Liver (tissue), 3 donors: Measurements from ENCODE around the gene GIGYF1.

ENCODE experiments used
- FOXA1 ChIP-seq: IDR thresholded peaks from 2 replicates; pipeline ENCODE4 v1.6.1; 2016; ENCODE audit warnings: antibody characterized with exemption
- NR2F2 ChIP-seq: IDR thresholded peaks from 2 replicates; pipeline ENCODE4 v1.6.1; 2016; ENCODE audit warnings: antibody characterized with exemption
- RXRA ChIP-seq, 2 donors: IDR thresholded peaks; 2 replicates each; pipeline ENCODE4 v1.6.1; 2017 to 2018; ENCODE audit warnings: antibody characterized with exemption in 2 of 2, mild to moderate bottlenecking in 1 of 2
- YY1 ChIP-seq: IDR thresholded peaks from 2 replicates; pipeline ENCODE4 v1.6.1; 2016; ENCODE audit warnings: antibody characterized with exemption, mild to moderate bottlenecking
- TF ChIP-seq, protein P1 (sequence below): fragments of 150-350 bp; IDR thresholded peaks from 2 replicates; pipeline ENCODE4 v1.5.1; 2017; ENCODE audit warnings: improper control_type of control experiment, low read depth, low read length; ENCODE audit not compliant: missing input control
- TF ChIP-seq, protein P2 (sequence below): IDR thresholded peaks from 2 replicates; pipeline ENCODE4 v1.6.1; 2016; ENCODE audit warnings: antibody characterized with exemption
- TF ChIP-seq, protein P3 (sequence below): IDR thresholded peaks from 2 replicates; pipeline ENCODE4 v1.6.1; 2016; ENCODE audit warnings: antibody characterized with exemption, mild to moderate bottlenecking
- donor health status: healthy.
- donor health status: healthy.

- TF ChIP-seq, protein P1, sequence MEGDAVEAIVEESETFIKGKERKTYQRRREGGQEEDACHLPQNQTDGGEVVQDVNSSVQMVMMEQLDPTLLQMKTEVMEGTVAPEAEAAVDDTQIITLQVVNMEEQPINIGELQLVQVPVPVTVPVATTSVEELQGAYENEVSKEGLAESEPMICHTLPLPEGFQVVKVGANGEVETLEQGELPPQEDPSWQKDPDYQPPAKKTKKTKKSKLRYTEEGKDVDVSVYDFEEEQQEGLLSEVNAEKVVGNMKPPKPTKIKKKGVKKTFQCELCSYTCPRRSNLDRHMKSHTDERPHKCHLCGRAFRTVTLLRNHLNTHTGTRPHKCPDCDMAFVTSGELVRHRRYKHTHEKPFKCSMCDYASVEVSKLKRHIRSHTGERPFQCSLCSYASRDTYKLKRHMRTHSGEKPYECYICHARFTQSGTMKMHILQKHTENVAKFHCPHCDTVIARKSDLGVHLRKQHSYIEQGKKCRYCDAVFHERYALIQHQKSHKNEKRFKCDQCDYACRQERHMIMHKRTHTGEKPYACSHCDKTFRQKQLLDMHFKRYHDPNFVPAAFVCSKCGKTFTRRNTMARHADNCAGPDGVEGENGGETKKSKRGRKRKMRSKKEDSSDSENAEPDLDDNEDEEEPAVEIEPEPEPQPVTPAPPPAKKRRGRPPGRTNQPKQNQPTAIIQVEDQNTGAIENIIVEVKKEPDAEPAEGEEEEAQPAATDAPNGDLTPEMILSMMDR: no peak
- TF ChIP-seq YY1: no peak
- TF ChIP-seq, protein P2, sequence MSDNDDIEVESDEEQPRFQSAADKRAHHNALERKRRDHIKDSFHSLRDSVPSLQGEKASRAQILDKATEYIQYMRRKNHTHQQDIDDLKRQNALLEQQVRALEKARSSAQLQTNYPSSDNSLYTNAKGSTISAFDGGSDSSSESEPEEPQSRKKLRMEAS: no peak
- no peak for TF ChIP-seq RXRA (IDR thresholded peaks at IDR 0.05)
- TF ChIP-seq, protein P3, sequence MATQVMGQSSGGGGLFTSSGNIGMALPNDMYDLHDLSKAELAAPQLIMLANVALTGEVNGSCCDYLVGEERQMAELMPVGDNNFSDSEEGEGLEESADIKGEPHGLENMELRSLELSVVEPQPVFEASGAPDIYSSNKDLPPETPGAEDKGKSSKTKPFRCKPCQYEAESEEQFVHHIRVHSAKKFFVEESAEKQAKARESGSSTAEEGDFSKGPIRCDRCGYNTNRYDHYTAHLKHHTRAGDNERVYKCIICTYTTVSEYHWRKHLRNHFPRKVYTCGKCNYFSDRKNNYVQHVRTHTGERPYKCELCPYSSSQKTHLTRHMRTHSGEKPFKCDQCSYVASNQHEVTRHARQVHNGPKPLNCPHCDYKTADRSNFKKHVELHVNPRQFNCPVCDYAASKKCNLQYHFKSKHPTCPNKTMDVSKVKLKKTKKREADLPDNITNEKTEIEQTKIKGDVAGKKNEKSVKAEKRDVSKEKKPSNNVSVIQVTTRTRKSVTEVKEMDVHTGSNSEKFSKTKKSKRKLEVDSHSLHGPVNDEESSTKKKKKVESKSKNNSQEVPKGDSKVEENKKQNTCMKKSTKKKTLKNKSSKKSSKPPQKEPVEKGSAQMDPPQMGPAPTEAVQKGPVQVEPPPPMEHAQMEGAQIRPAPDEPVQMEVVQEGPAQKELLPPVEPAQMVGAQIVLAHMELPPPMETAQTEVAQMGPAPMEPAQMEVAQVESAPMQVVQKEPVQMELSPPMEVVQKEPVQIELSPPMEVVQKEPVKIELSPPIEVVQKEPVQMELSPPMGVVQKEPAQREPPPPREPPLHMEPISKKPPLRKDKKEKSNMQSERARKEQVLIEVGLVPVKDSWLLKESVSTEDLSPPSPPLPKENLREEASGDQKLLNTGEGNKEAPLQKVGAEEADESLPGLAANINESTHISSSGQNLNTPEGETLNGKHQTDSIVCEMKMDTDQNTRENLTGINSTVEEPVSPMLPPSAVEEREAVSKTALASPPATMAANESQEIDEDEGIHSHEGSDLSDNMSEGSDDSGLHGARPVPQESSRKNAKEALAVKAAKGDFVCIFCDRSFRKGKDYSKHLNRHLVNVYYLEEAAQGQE: no peak
- TF ChIP-seq NR2F2: no peak
- no peak for TF ChIP-seq FOXA1
Measured at GRCh38 chr7:100674411-100675104, 19.5 kb downstream of the GIGYF1 start.
